HG03039 (cell line): ENCODE results near the gene STPG2.

Experiments
- ATAC-seq: cut with Tn5 transposase; IDR thresholded peaks from one replicate; pipeline ENCODE4 v1.9.1; 2021; ENCODE audit warnings: mild to moderate bottlenecking, moderate library complexity; ENCODE audit not compliant: unreplicated experiment

STPG2 gene

DNA sequence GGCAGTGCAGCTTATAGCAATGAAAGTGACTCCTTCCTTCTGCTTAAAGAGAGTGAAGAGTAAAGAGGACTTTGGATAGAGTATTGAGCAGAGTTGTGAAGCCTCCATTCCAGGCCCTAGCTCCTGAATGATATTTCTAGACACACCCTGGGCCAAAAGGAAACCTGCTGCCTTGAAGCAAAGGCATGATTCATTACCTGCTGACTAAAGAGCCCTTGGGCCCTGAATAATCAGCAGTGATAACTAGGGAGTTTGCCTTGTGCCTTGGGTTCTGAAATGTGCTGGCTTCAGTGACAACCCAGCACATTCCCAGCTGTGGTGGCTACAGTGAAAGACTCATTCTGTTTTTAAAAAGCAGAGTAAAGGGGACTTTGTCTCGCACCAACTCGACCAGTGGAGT is 49.2 kb downstream of the STPG2 start:
- no peak for ATAC-seq

DNA sequence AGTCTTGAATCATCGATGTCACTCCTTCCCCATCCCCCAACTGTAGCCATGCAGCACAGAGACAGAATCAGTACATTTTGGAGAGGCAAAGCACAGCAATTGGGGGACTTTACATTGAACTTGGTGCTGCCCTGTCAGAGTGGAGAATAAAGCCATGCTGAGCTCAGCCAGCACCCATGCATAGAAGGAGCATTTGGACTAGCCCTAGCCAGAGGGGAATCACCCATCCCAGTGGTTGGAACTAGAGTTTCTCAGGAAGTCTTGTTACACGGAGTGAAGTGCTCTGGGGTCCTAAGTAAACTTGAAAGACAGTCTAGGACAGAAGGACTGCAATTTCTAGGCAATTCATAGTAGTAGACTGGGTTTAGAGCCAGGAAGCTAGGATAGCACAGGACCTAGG is 49.6 kb downstream of the STPG2 start:
- ATAC-seq, result no peak

DNA sequence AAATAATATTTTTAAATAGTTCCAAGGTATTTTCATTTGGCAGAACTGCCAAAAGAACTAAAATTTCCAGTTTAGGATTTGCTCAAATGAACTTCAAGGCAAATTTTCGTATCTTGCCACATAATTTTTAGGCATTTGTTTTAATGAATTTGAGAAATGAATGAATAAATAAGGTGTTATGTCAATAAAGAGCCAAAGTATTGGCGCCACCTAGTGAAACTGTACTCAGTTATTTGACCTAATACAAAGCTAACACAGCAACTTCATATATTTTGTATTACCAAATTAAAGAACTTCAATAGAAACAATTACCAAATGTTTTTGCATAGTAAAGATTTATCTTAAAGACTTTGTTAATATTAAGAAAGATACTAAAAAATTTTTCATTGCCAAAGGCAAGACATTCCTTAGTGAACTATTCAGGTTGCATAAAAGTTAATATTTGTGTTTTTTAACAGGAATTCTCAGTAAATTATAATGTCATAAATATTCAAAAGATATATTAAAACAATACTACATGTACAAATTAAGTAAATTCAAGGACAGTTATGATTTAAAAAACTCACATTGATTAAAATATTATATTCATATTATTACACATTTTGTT is 50.3 kb downstream of the STPG2 start:
- ATAC-seq, result no peak

DNA sequence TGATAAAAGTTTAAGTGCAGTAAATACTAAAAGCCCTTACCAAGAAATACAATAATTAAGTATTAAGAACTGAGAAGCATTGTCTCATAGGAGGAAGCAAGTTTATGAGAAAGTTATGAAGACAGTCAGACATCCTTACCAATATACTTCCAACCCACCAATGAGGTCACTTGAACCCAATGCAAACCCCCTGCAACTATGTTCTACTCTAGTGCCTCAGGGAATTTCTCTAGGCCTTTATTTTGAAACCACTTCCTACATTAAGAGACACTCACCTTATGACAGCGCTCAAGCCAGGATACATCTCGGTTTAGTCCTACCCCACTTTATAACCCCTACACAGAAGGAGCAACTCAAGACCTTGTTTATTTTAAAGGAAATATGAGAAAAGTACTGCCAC is 61.3 kb downstream of the STPG2 start:
- ATAC-seq, result no peak

DNA sequence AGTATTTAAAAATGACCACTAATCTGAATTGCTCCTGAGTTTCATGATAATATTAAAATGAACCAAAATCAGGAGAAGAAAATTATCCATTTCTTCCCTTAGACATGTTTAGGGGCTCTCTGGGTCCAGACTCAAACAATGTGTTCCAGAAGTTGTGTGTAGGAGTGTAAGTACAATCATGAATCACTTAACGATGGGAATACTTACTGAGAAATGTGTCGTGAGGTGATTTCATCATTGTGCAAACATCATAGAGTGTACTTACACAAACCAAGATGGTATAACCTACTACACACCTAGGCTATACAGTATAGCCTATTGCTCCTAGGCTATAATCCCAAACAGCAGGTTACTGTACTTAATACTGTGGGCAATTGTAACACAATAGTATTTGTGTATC is 74.8 kb downstream of the STPG2 start:
- no peak for ATAC-seq

DNA sequence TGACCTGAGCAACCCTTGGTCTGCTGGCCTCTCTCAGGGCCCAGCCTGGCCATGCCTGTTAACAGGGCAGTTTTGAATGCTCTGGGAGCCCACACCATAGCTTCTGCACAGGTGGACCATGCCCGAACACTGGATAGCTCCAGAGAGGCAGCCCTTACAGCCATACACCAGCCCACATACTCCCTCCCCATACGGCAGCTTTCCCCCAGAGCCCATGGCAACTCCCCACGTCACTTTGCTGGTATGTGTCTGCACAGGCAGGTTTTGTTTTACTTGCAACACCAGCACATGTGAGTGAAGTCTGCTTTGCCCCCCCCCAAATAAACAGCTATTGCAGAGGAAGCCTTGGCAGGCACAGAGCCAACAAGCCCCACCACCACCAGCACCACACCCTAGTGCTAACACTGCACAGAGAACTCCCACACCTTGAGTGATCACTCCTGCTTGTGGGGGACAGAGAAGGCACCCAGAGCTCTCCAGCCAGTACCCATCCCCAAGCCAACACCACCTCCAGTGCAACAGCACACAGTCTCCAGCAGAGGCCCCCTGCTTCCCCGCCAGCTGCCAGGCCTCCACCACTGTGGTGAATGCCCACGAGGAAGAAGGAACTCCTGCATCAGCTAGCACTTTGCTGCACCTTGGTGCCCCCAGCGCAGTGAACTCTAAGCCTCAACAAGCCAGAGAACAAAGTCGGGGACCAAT is 87.3 kb downstream of the STPG2 start:
- ATAC-seq, result no peak

DNA sequence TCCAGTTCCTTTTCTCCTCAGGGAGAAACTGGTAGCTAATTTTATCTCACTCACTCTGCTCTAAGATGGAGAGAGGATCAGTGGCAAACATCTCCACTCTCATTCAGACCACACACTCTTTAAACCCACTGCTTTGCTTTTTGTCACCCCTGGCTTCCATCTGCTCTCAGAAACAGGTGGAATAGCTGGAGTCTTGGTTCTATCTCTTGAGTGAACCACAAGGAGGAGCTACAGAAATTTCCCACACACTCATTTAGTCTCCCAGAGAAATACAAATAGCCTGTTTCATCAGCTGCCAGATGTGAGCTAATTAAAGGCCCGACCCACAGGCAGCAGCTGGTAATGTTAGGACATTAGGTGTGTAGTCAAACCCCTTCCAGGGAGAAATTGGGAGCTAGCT is 96.6 kb downstream of the STPG2 start:
- ATAC-seq, result no peak

DNA sequence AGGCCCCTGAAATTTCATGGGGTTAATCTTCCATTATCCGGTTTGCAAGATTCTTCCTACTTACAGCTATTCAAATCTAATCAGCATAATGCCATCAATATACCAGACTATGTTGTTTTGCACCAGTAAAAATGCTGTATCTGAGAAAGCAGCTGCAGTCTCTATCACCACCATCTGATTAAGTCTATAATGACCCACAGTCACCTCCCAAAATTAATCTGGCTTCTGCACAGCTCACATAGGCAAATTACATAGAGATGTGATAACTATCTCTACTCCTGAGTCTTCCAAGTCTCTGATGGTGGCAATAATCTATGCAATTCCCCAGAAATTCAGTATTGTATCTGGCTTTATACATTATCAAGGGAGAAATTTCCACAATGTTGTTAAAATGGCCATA is 113.2 kb downstream of the STPG2 start:
- no peak for ATAC-seq

DNA sequence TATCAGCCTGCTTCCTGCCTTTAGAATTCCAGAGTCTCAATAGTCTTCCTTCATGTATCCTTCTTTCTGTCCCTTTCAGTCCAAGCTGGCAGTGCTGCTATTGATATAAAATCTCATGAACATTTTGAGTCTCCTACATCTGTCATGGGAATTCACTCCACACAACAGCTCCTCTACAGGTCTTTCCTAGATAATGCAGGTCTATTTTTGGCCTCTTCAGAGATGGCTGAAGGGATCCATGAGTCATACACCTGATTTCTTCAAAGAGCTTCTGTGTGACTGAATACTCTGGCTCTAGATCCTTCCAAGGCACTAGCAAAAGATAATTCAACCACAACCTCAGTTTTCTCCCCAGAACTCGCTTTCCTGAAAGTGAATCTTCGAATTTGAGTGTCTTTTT is 115.4 kb downstream of the STPG2 start:
- ATAC-seq, result no peak

DNA sequence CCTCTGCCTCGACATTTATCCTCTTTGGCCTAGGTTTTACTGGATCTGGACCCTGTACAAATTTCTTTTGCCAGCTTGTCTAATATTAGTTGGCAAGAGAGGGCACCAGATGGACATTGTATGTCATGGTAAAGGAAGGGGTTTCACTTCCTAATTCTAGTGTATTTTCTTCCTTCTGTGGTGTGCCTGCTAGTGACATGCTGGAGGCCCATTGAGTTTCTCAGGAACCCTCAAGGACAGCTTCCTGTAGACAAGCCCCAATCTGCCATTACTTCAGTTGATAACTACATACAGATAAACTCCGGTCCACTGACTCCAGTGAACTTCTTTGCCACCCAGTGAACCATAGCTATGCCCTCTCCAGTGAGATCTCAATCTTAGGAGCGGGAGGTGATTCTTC is 116.9 kb downstream of the STPG2 start:
- ATAC-seq, result no peak

DNA sequence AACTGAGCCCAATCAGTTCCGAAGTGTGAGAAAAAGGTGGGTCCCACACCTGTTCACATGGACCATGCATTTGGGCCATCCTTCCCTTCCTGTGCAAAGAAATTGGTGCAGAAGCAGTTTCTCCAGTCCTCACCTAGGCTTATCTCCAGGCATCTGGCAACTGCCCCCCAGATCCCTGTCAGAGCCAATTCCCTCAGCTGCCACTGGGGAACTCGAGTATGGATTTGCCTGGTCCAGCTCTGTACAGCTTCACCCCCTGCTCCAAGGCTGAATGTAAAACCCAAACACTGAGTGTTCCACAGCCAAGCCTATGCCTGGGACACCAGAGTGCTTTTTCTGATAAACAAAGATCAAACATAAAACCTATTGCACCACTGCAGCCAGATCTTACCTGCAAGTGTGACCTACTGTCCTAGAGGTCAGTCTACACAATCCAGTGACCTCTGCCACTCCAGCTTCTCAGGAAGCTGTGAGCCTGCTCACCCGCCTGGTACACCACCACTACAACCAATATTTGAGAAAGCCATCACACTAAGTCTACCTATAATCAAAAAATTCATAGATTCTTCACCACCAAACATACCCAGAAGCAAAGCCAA is 136.4 kb downstream of the STPG2 start:
- ATAC-seq, result no peak

DNA sequence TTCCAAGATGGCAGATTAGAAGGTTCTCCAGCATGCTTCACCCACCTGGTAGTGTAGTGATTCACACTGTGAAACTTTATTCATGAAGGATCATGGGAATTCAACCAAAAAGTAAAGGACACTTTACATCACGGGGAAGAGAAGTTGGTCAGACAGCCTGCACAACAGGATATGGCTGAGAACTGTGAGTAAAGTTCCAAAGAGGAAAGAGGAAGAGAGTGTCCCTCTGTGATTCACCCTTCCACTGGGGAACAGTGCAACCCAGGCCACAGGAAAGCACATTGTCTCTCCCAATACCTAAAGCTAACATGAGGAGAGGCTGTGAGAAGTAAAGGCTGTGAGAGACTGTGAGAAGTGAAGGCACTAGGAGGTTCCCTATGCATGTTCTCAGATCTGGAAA is 137.2 kb downstream of the STPG2 start:
- ATAC-seq, result no peak

DNA sequence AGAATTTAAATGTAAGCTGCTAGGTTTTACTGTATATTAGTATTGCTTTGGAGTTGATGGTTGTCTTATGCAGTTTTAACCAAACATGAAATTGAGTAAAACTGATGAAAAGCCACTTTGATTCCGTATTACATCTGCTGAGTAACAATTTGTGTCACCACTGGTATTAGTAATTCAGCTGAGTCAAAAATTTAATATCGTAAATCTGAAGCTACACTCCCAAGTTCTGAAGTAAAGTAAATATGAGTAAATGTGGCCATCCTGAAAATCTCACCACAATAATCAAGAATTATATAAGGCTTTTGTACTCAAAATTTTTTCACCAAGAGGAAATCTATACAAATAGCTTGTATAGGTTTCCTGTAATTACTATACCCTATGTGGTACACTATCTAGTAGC is 142.3 kb downstream of the STPG2 start:
- no peak for ATAC-seq

DNA sequence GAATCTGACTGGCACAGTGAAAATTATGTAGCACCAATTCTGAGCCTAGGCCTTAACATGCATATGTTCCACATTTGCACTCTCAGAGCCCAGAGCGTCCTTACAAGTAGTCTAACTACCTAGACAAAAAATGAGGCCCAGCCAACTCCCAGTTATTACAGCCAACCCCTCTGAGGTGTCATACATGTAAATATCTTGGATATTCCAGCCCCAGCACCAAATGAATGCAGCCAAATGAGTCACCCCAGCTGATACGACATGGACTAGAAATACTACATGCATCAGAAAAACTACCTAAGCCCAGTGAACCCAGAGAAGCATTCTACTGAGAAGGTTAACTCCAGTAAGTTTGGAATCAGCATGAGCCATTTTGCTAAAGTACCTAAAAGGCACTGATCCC is 145.1 kb downstream of the STPG2 start:
- no peak for ATAC-seq

DNA sequence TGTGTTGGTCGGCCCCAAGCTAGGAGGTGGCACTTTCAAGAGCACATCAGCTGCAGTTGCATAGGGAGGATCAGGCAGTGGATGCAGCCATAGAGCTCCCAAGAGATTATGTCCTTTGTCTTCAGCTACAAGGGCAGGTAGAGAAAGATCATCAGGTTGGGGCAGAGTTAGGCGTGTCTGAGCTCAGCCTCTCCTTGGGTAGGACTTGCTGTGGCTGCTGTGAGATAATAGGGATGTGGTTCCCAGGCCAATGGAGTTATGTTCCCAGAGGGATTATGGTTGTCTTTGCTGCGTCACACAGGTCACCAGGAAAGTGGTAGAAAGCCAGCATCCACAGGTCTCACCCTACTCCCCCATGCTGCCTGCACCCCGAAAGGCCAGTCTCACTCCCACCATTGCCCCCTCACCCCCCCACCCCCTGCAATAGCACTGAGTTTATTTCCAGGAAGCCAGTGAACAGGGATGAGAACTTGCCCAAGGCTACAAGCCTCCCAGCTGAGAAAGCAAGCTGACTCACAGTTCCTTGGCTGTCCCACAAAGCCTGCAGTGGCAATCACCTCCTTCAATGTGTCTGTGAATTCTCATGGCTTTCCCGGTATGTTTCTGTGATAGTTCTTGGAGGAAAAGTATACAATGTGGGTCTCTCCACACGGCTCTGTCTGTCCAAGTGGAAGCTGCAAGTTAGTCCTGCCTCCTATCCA is 148.4 kb downstream of the STPG2 start:
- no peak for ATAC-seq

DNA sequence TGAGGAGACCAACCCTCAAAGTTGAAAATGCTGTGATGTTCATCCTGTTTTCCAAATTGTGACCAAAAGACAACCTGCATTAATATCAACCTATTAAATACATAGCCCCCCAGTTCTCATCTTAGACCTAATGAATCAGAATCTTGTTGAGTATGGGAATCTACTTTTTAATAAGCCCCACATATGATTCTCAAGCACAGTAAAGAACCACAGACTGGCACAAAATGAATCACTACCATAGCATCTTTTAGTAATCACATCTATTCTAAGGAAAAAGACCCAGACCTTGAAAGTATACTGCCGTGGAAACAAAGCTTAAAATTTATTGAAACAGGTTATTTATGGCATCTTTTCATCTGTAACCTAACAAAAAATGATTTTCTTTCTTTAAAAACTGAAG is 152.9 kb downstream of the STPG2 start:
- no peak for ATAC-seq

DNA sequence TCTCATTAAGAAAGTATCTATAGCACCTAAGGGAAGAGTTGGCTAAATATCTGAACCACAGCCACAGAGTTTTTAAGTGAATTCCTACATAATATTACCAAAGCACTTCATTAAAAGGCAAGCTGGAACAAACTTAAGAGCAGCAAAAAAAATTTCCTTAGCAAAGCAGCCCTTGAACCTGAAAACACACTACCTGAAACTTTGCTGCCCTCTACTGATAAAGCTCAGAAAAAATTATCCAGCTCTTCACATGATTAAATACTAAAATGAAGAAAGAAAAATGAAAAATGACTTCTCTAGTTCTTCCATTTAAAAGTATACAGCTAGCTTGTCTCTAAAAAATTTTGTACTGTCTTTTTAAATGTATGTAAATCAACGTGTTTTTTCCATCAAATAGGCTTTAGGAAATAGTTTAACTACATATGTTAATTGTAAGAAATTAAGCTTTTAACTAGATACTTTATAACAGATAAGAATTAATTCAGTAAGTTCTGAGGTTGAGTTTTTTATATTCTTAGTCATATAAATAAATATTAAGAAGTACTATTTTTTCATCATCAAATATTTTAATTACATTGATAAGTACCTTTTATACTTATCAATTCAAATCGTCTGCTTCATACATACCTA is 156.1 kb downstream of the STPG2 start:
- no peak for ATAC-seq

DNA sequence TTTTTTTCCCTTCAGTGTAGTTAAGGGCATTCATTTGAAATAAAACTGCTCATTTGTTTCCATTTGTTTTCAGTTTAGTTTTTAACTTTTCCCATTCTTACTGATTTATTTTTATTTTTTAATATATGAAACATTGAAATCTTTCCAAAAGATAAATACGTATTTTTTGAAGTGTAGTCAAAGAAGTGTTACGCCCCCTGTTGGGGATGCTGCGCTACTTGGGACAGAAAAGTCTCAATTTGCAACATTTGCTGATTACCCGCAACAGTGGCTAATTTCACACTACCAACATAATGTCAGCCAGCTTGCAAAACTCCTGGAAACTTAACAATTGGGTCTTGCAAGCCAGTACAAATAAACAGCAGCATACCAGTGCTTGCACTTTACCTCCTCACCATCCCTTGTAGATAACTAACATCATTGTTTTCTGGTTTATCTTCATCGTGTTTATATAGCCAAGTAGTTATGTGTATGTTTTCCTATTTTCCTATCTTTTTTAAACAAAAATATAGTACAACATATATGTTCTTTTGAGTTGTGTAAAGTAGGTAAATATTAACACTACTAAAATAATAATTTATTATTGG is 158.6 kb downstream of the STPG2 start:
- no peak for ATAC-seq

DNA sequence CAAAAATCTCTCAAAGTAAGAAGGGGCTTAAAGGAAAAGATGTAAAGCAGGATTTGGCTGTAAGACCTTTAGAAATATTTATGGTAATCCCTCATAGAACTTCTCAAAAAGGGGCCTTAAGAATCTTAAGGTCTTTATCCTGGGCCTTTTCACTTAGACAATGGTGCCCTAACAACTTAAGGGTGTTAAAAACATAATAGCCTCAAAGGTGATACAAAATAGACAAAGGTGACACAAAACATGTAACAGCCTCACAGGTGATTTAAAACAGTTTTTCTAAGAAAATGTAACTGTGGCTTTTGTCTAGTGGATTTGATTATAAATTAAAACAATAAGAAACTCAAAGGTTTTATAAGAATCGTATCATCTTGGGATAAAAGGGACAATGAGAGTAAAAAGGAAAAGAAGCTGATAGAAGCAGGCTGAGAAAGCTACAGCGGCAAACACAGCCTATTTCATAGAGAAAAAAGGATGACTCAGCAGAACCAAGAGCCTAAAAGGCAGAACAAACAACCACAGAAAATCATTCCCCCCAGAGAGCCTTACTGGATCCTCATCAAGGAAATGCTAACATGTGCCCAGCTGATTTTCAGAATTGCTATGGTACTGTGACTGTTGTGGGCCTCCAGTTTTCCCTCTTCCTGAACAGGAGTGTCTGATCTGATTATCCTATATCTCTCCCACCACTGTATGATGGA is 164.3 kb downstream of the STPG2 start:
- peak; percentile 67 for ATAC-seq

DNA sequence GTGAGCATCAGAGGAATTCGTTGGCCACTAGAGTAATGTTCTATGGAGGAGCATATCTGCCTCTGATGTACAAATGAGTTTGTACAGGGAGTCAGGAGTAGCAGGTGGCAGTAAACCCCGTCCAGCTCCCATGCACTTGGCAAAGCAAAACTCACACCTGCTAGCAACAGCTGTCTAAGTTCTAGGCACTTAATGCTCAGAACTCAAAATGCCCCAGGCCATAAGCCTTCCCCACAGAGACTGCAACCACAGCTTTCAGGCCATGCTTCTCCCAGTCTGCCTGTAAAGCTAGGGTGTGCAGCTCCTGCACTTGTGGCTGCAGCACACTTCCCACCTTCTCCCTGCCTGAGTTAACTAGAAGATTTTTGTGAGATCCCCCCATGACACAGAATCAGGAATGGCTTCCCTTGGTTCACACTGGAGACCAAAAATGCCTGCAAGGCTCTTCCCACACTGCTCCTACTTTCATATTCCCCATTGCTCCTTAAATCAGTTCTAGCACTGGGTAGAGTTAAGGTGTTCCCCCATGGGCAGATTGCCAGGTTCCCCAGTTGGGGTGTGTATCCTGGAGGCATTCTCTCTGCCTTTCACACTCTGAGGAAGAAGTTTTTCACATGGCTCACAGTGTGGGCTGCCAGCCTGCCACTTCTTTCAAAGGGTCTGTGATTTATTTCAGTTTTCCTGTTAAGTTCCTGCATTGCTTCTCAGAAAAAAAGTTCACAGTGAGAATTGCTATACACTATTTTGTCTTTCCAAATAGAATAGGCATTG is 189.9 kb downstream of the STPG2 start:
- ATAC-seq, result no peak
